Medulla oblongata (tissue), 1 donor: ENCODE measurements around the gene TEX28.
A peak's percentile ranks its signal among the peaks of the same experiment; 100 is the strongest.
"Not testable (repeated sequence)": the region's sequence is repeated elsewhere in the genome, so short reads cannot be mapped to it uniquely, and the experiment has no call there.

ENCODE experiments used
- DNase-seq: peaks from one replicate; pipeline ENCODE4 v3.0.0-alpha.2; 2015; ENCODE audit errors: extremely low spot score

Gene TEX28

DNA sequence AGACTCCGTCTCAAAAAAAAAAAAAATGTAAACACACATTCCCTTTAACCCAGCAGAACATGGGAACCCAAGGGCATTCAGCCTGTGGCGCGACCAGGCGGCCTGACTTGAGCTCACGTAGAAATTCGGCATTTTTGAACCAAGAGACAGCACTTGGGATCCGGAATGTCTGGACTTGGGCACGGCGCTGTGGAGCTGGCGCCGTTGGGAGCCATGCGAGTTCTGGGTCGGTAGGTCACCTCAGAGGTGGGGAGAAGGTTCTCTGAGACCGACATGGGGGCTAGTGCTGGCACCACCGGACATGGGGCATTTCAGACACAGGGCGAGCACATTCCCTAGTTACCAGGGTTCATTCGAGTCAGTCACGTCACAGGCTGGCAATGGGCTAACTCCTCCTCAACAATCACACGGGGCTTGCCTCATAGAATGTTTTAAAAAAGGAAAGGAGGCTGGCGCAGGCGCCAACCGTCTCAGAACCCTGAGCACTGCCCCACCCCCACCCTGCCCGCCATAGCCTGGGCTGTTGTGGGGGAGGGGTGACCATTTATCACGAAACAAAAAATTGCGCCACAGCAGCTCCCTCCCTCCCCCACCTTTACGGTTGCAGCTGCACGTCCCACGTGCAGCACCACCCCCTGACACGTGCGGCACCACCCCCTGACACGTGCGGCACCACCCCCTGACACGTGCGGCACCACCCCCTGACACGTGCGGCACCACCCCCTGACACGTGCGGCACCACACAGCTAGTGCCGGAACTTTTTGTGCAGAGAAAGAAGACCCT is at the start of gene TEX28:
TEX28 (minus strand) TSS at position 334 of the 784 bp plus-strand sequence. CDS start 3,007 bp downstream, outside the sequence.
- no peak for DNase-seq

GRCh38 chrX:154343620-154344019 is 48.7 kb upstream of the TEX28 start:
- not testable (repeated sequence) for DNase-seq

DNA sequence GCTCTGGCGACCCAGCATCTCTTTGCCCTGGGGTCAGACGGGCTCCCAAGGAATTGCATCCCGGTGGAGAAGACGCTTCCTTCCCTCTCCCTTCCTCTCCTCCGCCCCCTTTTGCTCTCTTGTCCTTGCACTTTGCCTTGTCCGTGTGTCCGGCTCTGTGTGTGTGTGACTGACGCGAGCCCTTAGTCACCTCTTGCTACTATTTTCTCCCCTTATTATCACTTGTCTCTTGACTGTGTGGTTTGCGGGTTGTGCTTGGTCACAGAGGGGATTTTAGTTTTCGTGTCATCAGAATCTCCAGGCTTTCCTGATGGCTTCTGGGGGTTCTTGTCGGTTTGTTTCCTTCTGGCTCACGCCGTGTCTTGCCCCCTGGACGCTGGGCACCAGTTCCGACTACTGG is 48.1 kb upstream of the TEX28 start:
- not testable (repeated sequence) for DNase-seq

DNA sequence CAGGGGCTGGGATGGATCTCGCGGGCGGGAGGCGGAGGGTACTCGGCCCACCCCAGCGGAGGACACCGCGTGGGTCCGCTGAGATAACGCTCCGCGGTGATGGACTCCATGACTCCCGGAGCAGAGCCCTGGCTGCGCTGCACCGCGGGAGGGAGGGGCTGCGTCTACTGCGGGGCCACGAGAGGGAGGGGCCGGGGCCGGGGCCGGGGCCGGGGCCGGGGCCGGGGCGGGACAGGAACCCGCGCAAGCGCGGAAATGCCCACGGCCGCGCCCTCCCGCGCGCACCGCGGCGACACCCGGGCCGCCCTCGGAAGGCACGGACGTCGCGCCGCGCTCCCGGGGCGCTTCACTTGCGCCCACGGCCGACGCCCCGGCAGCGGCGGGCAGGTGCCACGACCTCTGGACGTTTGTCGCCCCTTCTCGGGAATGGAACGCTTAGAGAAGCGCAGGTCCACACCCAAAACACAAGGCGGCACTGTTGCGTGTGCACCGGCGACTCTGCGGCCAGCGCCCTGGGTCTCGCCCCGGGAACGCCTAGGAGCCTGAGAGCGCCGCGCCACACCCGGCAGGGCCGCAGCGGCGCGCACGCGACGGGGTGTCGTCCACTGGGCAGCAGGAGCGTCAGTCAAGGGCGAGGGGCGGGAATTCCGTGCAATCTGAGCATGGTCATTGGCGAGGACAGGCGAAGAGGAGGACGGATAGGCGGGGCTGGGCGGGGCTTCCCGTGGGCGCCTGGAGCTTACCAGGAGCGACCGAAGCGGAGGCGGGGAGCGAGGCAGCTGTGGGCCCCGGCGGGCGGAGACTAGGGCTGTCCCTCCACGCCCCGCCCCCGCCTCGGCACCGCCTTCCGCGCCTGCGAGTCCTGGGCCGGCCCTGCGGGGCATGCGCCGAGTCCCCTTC is 46.7 kb upstream of the TEX28 start:
- not testable (repeated sequence) for DNase-seq

- no peak for DNase-seq
Observed at GRCh38 chrX:154334496-154334895, 39.6 kb upstream of the TEX28 start.

GRCh38 chrX:154333837-154334271 is 38.9 kb upstream of the TEX28 start:
- peak; percentile 28 for DNase-seq

DNA sequence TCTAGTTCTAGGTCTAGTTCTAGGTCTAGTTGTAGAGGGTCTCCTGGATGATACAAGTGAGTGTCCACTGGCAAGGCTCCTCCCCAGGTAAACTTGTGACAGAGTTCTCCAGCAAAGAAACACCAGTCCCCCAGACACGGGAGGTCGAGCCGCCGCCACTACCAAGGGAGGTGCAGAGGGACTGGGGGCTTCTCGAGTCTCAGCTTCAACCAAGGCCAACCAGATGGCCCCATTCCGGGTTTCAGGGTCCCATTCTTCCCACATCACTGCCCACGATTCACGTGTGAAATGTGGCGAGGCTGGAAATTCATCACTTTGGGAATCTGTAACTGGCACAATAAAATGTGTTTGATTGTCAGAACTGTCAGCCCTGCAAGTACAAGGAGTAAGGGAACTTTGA is 38.2 kb upstream of the TEX28 start:
- no peak for DNase-seq

- DNase-seq = no peak
Observed at GRCh38 chrX:154332561-154332960, 37.6 kb upstream of the TEX28 start.

- no peak for DNase-seq
Observed at GRCh38 chrX:154329294-154329693, 34.4 kb upstream of the TEX28 start.

DNA sequence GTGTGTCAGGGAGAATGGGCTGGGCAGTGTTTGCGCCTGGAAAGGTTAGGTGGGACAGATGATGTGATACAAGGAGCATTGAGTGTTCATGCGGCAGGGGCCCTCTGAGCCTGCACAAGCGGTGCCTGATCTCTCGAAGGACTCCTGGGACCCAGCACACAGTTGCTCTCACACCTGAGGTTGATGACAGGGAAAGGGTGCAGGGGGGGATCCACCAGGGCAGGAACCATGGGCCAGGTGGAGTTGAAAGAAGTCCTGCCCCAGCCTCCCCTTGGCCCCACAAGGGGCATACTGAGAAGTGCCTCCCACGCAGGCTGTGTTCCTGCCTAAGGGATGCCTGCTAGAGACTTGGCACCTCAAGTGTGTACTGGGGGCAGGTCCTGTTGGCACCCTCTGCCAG is 33.7 kb upstream of the TEX28 start:
- no peak for DNase-seq

- DNase-seq = no peak
Observed at GRCh38 chrX:154327038-154327820, 32.3 kb upstream of the TEX28 start.

DNA sequence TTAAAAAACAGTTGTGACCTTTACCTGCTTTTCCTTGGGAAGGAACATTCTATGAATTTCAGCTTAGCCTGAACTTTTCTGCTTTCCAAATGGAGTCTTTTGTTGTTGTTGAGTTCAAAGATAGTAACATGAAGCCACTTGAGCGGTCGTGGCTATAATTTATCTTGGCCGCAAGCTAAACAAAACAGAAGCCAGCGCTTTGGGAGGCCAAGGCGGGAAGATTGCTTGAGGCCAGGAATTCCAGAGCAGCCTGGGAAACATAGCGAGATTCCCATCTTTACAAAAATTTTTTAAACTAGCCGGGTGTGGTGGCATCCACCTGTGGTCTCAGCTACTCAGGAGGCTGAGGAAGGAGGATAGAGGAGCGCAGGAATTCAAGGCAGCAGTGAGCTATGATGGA is 30.6 kb upstream of the TEX28 start:
- DNase-seq = no peak

DNA sequence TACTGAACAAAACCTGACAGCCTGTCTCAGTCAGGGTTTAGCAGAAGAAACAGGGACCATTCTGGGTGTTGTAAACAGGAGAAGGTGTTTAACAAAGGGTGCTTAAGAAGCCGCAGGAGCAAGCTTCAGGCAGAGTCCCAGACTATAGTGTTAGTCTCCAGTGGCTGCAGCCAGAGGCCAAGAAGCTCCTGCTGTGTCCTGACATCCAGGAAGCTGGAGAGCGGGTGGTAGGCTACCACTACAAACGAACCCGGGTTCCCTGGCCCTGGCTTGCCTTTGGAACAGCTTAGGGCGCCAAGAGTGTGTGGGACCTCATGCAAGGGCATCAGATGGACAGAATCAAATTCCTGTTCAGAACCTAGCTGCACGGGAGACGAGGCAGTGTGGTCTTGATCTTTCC is 28.6 kb upstream of the TEX28 start:
- DNase-seq = no peak

GRCh38 chrX:154322890-154323289 is 28.0 kb upstream of the TEX28 start:
- DNase-seq = no peak

DNA sequence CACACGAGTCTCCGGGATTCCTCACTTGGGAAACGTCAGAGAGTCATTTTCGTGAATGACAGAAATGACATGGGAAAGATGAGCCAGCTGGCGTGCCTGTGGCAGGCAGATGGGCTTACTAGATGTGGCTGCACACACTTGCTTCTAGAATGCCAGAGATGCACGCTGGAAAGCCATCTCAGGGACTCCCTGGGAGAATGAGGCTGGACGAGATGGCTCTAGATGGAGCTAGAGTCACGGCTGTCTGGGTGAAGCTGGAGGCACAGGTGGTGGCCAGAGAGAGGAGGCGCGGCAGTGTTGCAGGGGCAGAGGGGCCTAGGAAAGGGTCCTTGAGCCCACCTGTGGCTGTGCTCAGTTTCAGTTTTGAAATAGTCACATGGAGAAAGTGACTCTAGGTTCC is 26.7 kb upstream of the TEX28 start:
- no peak for DNase-seq

DNA sequence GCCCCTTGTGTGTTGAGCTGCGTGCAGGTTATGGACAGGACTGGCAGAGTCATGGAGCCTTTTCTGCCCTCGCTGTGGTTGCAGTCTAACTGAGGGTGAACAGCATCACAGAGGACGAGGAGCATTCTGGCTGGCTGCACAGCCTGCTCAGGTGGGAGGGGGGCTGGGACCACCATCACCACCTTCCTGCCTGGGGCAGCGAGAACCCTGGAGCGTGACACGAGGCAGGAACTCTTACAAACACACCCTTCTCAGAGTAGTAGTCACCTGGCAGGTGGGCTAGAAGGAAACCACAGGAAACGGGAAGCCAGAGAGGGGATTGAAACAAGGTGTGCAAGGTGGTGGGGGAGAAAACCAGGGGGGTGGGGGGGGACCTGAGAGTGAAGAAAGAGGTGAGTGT is 26.2 kb upstream of the TEX28 start:
- no peak for DNase-seq

DNA sequence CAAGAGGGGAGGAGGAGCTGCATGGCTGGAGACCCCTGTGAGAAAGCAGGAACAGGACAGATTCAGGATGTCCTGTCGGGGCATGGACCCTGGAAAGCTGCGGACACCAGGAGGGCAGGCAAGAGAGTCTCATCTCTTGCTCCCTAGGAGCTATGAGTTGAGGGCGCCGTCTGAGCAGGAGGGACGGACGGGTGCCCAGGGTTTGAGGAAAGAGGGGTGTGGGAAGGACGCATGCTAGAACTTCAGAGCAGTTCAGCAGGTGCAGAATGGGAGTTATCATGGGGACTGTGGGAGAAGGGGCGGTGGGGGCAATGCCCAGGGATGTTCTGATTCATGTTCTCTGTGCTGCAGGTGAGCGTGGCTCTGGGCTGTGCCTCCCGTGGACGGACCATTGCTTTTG is 25.5 kb upstream of the TEX28 start:
- no peak for DNase-seq

GRCh38 chrX:154317391-154317995 is 22.6 kb upstream of the TEX28 start:
- DNase-seq = no peak

GRCh38 chrX:154315416-154315815 is 20.5 kb upstream of the TEX28 start:
- DNase-seq = no peak

- no peak for DNase-seq
Observed at GRCh38 chrX:154313147-154313546, 18.2 kb upstream of the TEX28 start.

DNA sequence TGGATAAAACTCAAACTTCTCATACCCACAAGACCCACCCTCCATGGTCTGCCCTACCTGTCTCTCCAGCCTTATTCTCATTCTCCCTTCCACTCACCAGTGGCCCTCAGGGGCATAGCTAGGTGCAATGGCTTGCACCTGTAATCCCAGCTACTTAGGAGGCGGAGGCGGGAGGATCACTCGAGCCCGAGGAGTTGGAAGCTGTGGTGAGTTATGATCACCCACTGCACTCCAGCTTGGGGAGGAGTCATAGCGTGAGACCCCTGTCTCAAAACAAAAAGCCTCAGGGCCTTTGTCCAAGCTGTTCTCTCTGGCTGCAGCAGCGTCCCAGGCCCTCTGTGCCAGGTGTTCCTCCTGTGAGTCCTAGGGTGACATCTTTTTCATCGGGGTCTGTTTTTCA is 17.2 kb upstream of the TEX28 start:
- no peak for DNase-seq
